ENCODE results near the gene LNP1. TPM values are rescaled to one million over a fixed set of nuclear protein-coding genes. Genes with fewer than 3 reads are reported as not detected.

LNP1 gene
- total and polyA plus RNA-seq, 2 of the 13 experiments (the other 11 are each of a cell fraction or from before 2014, with no cell fraction given): 3.6 to 7.0 TPM

DNA sequence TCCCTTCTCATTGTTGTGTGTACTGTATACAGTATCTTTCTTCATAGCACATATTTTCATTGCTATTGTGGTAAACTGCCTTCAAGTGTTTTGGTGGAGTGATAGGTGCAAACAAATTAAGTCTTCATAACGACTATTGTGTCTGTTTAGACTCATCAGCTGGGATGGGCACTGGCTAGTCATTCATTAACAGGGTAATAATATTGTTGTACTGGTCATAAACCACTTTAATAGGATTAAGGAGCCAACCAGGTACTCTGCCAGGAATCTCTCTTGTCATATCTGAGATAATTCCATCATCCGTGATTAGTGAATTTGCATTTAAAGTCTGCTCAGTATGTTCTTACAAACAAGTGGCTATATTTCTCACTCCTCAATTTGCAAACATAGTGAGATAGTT lies 80.8 kb downstream of the LNP1 start:
- in situ Hi-C loops (cut with HindIII; ENCODE audit: extremely low pct_ligation_motif_present, low pct_unique_long_range_greater_than_20kb) (no loop called here), intact Hi-C loops (cut with micrococcal nuclease; ENCODE audit: unreplicated experiment) (no loop called here)
- H3K4me3 ChIP-seq (replicated peaks in 1 of 3; ENCODE audit: insufficient read depth in 1 of 3, low read depth in 2 of 3, low read length in 3 of 3): no peak overlapping the region
- peaks cover 0 to 4% of the 10 kb centered on the region in 2 experiments; a peak in 1 of 5 replicates for H3K27me3 ChIP-seq (ENCODE audit: control insufficient read depth in 1 of 2, insufficient read depth in 2 of 2, low read length in 2 of 2)
- DNase-seq (ENCODE audit: low spot score) (no peak), ATAC-seq (no peak), FAIRE-seq (no peak)
- BruUV-seq (replicated peaks): no TSS peak
- H3K4me2 ChIP-seq (ENCODE audit: low read depth, low read length): no peak overlapping the region
- no peaks in the 10 kb centered on the region for H4K20me1 ChIP-seq (ENCODE audit: insufficient read depth, low read length)
- CTCF ChIA-PET (ENCODE audit: low intra/inter-chr PET ratio, low total read pairs): no interaction called here
- TF ChIP-seq ZNF703 (CRISPR knock-in tag; IDR thresholded peaks at IDR 0.05; ENCODE audit: borderline replicate concordance): no peak
- POLR2A ChIA-PET: no interaction called here
- H3K79me2 ChIP-seq (ENCODE audit: insufficient read depth, low read length): no peaks in the 10 kb centered on the region
- no peak overlapping the region for H3K27ac ChIP-seq (ENCODE audit: extremely low read length, insufficient read depth, low read length)
- H3K9ac ChIP-seq (ENCODE audit: insufficient read depth, low read depth, low read length): no peak overlapping the region
- H3K9me3 ChIP-seq (ENCODE audit: low read length): no peaks in the 10 kb centered on the region
- WGBS (ENCODE audit: low lambda C conversion rate): 0% methylated on average over 2 of the region's 2 CpGs
- no peak overlapping the region for H2AFZ ChIP-seq (ENCODE audit: low read length)
- peaks cover 6% of the 10 kb centered on the region for H3K4me1 ChIP-seq (ENCODE audit: insufficient read depth, low read length)
- no peaks in the 10 kb centered on the region for H3K36me3 ChIP-seq (replicated peaks in 1 of 2; ENCODE audit: control insufficient read depth in 1 of 2, insufficient read depth in 2 of 2, low read length in 2 of 2)

DNA sequence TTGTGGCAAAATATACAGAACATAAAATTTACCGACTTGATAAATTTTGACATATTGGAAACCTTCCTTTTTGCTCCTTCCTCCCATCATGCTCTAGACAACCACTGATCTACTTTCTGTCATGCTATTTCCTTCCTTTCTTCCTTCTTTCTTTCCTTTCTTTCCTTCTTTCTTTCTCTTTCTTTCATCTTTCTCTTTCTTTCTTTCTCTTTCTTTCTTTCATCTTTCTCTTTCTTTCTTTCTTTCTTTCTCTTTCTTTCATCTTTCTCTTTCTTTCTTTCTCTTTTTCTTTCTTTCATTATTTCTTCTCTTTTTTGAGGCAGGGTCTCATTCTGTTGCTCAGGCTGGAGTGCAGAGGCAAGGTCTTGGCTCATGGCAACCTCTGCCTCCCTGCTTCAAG lies 82.2 kb downstream of the LNP1 start:
- Histone ChIP-seq H3K4me1 (ENCODE audit: insufficient read depth, low read length) (peaks cover 6% of the 10 kb centered on the region), H3K79me2 (ENCODE audit: insufficient read depth, low read length) (no peaks in the 10 kb centered on the region), H3K36me3 (replicated peaks in 1 of 2; ENCODE audit: control insufficient read depth in 1 of 2, insufficient read depth in 2 of 2, low read length in 2 of 2) (no peaks in the 10 kb centered on the region), H2AFZ (ENCODE audit: low read length) (no peak overlapping the region), H3K9me3 (ENCODE audit: low read length) (no peaks in the 10 kb centered on the region), H3K4me2 (ENCODE audit: low read depth, low read length) (no peak overlapping the region), H3K27me3 (ENCODE audit: control insufficient read depth in 1 of 2, insufficient read depth in 2 of 2, low read length in 2 of 2) (peaks cover 0 to 10% of the 10 kb centered on the region in 2 experiments; a peak in 2 of 5 replicates), H3K4me3 (replicated peaks in 1 of 3; ENCODE audit: insufficient read depth in 1 of 3, low read depth in 2 of 3, low read length in 3 of 3) (no peak overlapping the region), H3K27ac (ENCODE audit: extremely low read length, insufficient read depth, low read length) (no peak overlapping the region), H4K20me1 (ENCODE audit: insufficient read depth, low read length) (no peaks in the 10 kb centered on the region), H3K9ac (ENCODE audit: insufficient read depth, low read depth, low read length) (no peak overlapping the region)
- in situ Hi-C loops (cut with HindIII; ENCODE audit: extremely low pct_ligation_motif_present, low pct_unique_long_range_greater_than_20kb) (no loop called here), intact Hi-C loops (cut with micrococcal nuclease; ENCODE audit: unreplicated experiment) (no loop called here)
- 0% methylated on average over 1 of the region's 1 CpG for WGBS (ENCODE audit: low lambda C conversion rate)
- ATAC-seq (no peak), DNase-seq (ENCODE audit: low spot score) (no peak), FAIRE-seq (no peak)
- BruUV-seq (replicated peaks): no TSS peak
- POLR2A ChIA-PET: no interaction called here
- CTCF ChIA-PET (ENCODE audit: low intra/inter-chr PET ratio, low total read pairs): no interaction called here
- TF ChIP-seq SP1 (IDR thresholded peaks at IDR 0.05): no peak
- no peak for TF ChIP-seq SP1 (CRISPR knock-in tag; IDR thresholded peaks at IDR 0.05)
- TF ChIP-seq SMYD3 (CRISPR knock-in tag; IDR thresholded peaks at IDR 0.05): no peak
- TF ChIP-seq SNAI1 (CRISPR knock-in tag; IDR thresholded peaks at IDR 0.05; ENCODE audit: borderline replicate concordance): no peak
- TF ChIP-seq, protein P1, sequence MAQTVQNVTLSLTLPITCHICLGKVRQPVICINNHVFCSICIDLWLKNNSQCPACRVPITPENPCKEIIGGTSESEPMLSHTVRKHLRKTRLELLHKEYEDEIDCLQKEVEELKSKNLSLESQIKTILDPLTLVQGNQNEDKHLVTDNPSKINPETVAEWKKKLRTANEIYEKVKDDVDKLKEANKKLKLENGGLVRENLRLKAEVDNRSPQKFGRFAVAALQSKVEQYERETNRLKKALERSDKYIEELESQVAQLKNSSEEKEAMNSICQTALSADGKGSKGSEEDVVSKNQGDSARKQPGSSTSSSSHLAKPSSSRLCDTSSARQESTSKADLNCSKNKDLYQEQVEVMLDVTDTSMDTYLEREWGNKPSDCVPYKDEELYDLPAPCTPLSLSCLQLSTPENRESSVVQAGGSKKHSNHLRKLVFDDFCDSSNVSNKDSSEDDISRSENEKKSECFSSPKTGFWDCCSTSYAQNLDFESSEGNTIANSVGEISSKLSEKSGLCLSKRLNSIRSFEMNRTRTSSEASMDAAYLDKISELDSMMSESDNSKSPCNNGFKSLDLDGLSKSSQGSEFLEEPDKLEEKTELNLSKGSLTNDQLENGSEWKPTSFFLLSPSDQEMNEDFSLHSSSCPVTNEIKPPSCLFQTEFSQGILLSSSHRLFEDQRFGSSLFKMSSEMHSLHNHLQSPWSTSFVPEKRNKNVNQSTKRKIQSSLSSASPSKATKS (CRISPR knock-in tag; IDR thresholded peaks at IDR 0.05): no peak
- TF ChIP-seq HNRNPH1 (optimal IDR thresholded peaks at IDR 0.05; ENCODE audit: low read depth, low read length): no peak
- no peak for TF ChIP-seq FOSL1 (CRISPR knock-in tag; IDR thresholded peaks at IDR 0.05; ENCODE audit: borderline replicate concordance)
- no peak for TF ChIP-seq SP4 (CRISPR knock-in tag; IDR thresholded peaks at IDR 0.05)
- TF ChIP-seq, protein P2, sequence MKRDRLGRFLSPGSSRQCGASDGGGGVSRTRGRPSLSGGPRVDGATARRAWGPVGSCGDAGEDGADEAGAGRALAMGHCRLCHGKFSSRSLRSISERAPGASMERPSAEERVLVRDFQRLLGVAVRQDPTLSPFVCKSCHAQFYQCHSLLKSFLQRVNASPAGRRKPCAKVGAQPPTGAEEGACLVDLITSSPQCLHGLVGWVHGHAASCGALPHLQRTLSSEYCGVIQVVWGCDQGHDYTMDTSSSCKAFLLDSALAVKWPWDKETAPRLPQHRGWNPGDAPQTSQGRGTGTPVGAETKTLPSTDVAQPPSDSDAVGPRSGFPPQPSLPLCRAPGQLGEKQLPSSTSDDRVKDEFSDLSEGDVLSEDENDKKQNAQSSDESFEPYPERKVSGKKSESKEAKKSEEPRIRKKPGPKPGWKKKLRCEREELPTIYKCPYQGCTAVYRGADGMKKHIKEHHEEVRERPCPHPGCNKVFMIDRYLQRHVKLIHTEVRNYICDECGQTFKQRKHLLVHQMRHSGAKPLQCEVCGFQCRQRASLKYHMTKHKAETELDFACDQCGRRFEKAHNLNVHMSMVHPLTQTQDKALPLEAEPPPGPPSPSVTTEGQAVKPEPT (CRISPR knock-in tag; IDR thresholded peaks at IDR 0.05; ENCODE audit: low read depth): no peak
- no peak for TF ChIP-seq ZNF337 (CRISPR knock-in tag; IDR thresholded peaks at IDR 0.05; ENCODE audit: borderline replicate concordance, low read depth)
- TF ChIP-seq POLR2A (IDR thresholded peaks at IDR 0.05; ENCODE audit: insufficient read depth in 1 of 2, low read depth in 2 of 2, low read length in 2 of 2): no peak
- TF ChIP-seq PAX8 (CRISPR knock-in tag; IDR thresholded peaks at IDR 0.05; ENCODE audit: borderline replicate concordance): no peak
- no peak for TF ChIP-seq MTA3 (CRISPR knock-in tag; IDR thresholded peaks at IDR 0.05)
- TF ChIP-seq MEIS2 (CRISPR knock-in tag; IDR thresholded peaks at IDR 0.05): no peak
